HepG2 (cell line): ENCODE measurements around the gene COL18A1. TPM values are rescaled to one million over a fixed set of nuclear protein-coding genes. Genes with fewer than 3 reads are reported as not detected.

Experiments used
- ATF7 ChIP-seq, 2 experiments: fragments of 450-650 bp in 1 of 2; sonication (generic) in 1 of 2; formaldehyde crosslinking in 1 of 2; IDR thresholded peaks; 2 replicates each; pipeline versions ENCODE4 v1.4.0 to v1.6.1; 2016 to 2020; ENCODE audit warnings: antibody characterized with exemption in 1 of 2, mild to moderate bottlenecking in 1 of 2, missing genetic modification reagents in 1 of 2
- CCDC6 ChIP-seq: sonication (generic); formaldehyde crosslinking; IDR thresholded peaks from 2 replicates; pipeline ENCODE4 v1.8.1; 2022; ENCODE audit warnings: mild to moderate bottlenecking, missing genetic modification reagents, moderate library complexity
- E2F1 ChIP-seq: sonication (generic); formaldehyde crosslinking; IDR thresholded peaks from 2 replicates; pipeline ENCODE4 v1.5.0; 2020; ENCODE audit warnings: missing genetic modification reagents
- FUBP1 ChIP-seq: sonication (generic); formaldehyde crosslinking; IDR thresholded peaks from 2 replicates; pipeline ENCODE4 v1.5.1; 2020; ENCODE audit warnings: missing genetic modification reagents, mild to moderate bottlenecking, borderline replicate concordance
- HNRNPLL ChIP-seq: fragments of 200-400 bp; formaldehyde crosslinking; IDR thresholded peaks from 2 replicates; pipeline ENCODE4 v1.6.1; 2017; ENCODE audit warnings: mild to moderate bottlenecking, low read depth, low read length; ENCODE audit not compliant: poor library complexity, severe bottlenecking
- NPAS2 ChIP-seq: sonication (generic); formaldehyde crosslinking; IDR thresholded peaks from 2 replicates; pipeline ENCODE4 v1.8.0; 2022; ENCODE audit warnings: mild to moderate bottlenecking, missing genetic modification reagents, borderline replicate concordance
- SMC3 ChIP-seq: IDR thresholded peaks from 2 replicates; pipeline ENCODE4 v1.6.1; 2011; ENCODE audit warnings: low read length, improper control_type of control experiment
- TCF12 ChIP-seq, 2 experiments: fragments of 450-650 bp in 1 of 2; sonication (generic) in 1 of 2; formaldehyde crosslinking in 1 of 2; IDR thresholded peaks; 2 replicates each; pipeline versions ENCODE4 v1.6.1 to v1.8.0; 2017 to 2022; ENCODE audit warnings: antibody characterized with exemption in 1 of 2, mild to moderate bottlenecking in 1 of 2, missing genetic modification reagents in 1 of 2, moderate library complexity in 1 of 2
- ZBTB34 ChIP-seq: sonication (generic); formaldehyde crosslinking; IDR thresholded peaks from 2 replicates; pipeline ENCODE4 v1.8.0; 2022; ENCODE audit warnings: mild to moderate bottlenecking, missing genetic modification reagents
- ZBTB49 ChIP-seq: sonication (generic); formaldehyde crosslinking; IDR thresholded peaks from 2 replicates; pipeline ENCODE4 v1.4.0; 2020; ENCODE audit warnings: missing genetic modification reagents, borderline replicate concordance
- ZNF143 ChIP-seq: sonication (generic); formaldehyde crosslinking; IDR thresholded peaks from 2 replicates; pipeline ENCODE4 v1.4.0; 2020; ENCODE audit warnings: missing genetic modification reagents
- ZNF329 ChIP-seq: sonication (generic); formaldehyde crosslinking; IDR thresholded peaks from 2 replicates; pipeline ENCODE4 v1.9.0; 2021; ENCODE audit warnings: low read depth, mild to moderate bottlenecking, missing genetic modification reagents
- ZNF354B ChIP-seq: sonication (generic); formaldehyde crosslinking; IDR thresholded peaks from 2 replicates; pipeline ENCODE4 v1.8.0; 2022; ENCODE audit warnings: mild to moderate bottlenecking, missing genetic modification reagents
- ZNF44 ChIP-seq: sonication (generic); formaldehyde crosslinking; IDR thresholded peaks from 2 replicates; pipeline ENCODE4 v1.5.1; 2020; ENCODE audit warnings: mild to moderate bottlenecking, missing genetic modification reagents
- ZNF512B ChIP-seq: sonication (generic); formaldehyde crosslinking; IDR thresholded peaks from 2 replicates; pipeline ENCODE4 v1.5.1; 2020; ENCODE audit warnings: missing genetic modification reagents, mild to moderate bottlenecking, borderline replicate concordance
- ZNF879 ChIP-seq: sonication (generic); formaldehyde crosslinking; IDR thresholded peaks from 2 replicates; pipeline ENCODE4 v1.8.1; 2023; ENCODE audit warnings: missing genetic modification reagents
- ZSCAN31 ChIP-seq: sonication (generic); formaldehyde crosslinking; IDR thresholded peaks from 2 replicates; pipeline ENCODE4 v1.5.0; 2020; ENCODE audit warnings: low read depth, mild to moderate bottlenecking, missing genetic modification reagents
- polyA plus RNA-seq, 8 experiments: library from polyadenylated mRNA; depleted of rRNA in 3 of 8; stranded (reverse) in 7 of 8; unstranded in 1 of 8; fragments of >200 nt; fragmentation: Illumina TruSeq in 4 of 8; extraction: Trizol in 4 of 8; gene quantifications; 2 replicates each; pipeline versions ENCODE4 v1.2.1 to v1.2.3, GENCODE V29; 2011 to 2016; ENCODE audit warnings: low read depth in 4 of 8, missing spikeins in 1 of 8, mixed read lengths in 1 of 8; ENCODE audit not compliant: insufficient read depth in 1 of 8
- total RNA-seq, 5 experiments: library from RNA; depleted of rRNA; stranded (reverse); fragments of >200 nt; fragmentation: Illumina TruSeq; extraction: Trizol; gene quantifications; 2 replicates each; pipeline ENCODE4 v1.2.3, GENCODE V29; 2016; ENCODE audit warnings: low read depth in 1 of 5

Gene COL18A1
- total and polyA plus RNA-seq, 2 of the 13 experiments (the other 11 are each of a cell fraction or from before 2014, with no cell fraction given), result 79.0 to 102 TPM

- peak; percentile 89 for TF ChIP-seq CCDC6 (CRISPR knock-in tag)
- no peak for TF ChIP-seq ZNF879 (CRISPR knock-in tag)
- no peak for TF ChIP-seq ZBTB34 (CRISPR knock-in tag)
- TF ChIP-seq ZNF354B (CRISPR knock-in tag), result no peak
- peak; percentile 94 for TF ChIP-seq ZSCAN31 (CRISPR knock-in tag)
- TF ChIP-seq ZNF143 (CRISPR knock-in tag), result peak; percentile 53; the same call in 1 of the 2 replicates
- TF ChIP-seq FUBP1 (CRISPR knock-in tag), result peak; percentile 89; the same call in 1 of the 2 replicates
- TF ChIP-seq ZBTB49 (CRISPR knock-in tag), result no peak
- TF ChIP-seq ZNF44 (CRISPR knock-in tag), result peak; percentile 89; the same call in 1 of the 2 replicates
- TF ChIP-seq ZNF329 (CRISPR knock-in tag), result no peak
- TF ChIP-seq E2F1 (CRISPR knock-in tag), result no peak; the same call in 1 of the 2 replicates
- no peak for TF ChIP-seq NPAS2 (CRISPR knock-in tag)
- TF ChIP-seq ATF7 (IDR thresholded peaks at IDR 0.05), result no peak
- peak; percentile 82 for TF ChIP-seq ATF7 (CRISPR knock-in tag; IDR thresholded peaks at IDR 0.05)
- TF ChIP-seq ZNF512B (CRISPR knock-in tag), result no peak
- no peak for TF ChIP-seq TCF12 (IDR thresholded peaks at IDR 0.05)
- TF ChIP-seq TCF12 (CRISPR knock-in tag; IDR thresholded peaks at IDR 0.05), result peak; percentile 81; the same call in 1 of the 2 replicates
- TF ChIP-seq SMC3, result no peak
- peak; percentile 10 for TF ChIP-seq HNRNPLL
These were observed 25.8 kb downstream of the COL18A1 start (continued) for GRCh38 chr21:45430521-45431501.
